ENCODE results near the gene TNIK. TPM values are rescaled to one million over a fixed set of nuclear protein-coding genes. Genes with fewer than 3 reads are reported as not detected.
A peak's percentile ranks its signal among the peaks of the same experiment; 100 is the strongest.

Gene TNIK
- total and polyA plus RNA-seq, 2 experiments from 2014 or later, result 7.4 to 13.8 TPM

- H3K27ac ChIP-seq, result no peak overlapping the region
Measured at GRCh38 chr3:171058058-171058457, 402.1 kb downstream of the TNIK start.

GRCh38 chr3:171057072-171057471, 403.1 kb downstream of the TNIK start:
- Histone ChIP-seq H3K4me1 (ENCODE audit: insufficient read depth) (no peaks in the 10 kb centered on the region), H3K9me2 (replicated peaks; ENCODE audit: insufficient read depth) (no peaks in the 10 kb centered on the region), H3K4me3 (no peak overlapping the region), H3K27me3 (no peaks in the 10 kb centered on the region), H3K27ac (no peak overlapping the region), H4K20me1 (ENCODE audit: insufficient read depth, poor library complexity, severe bottlenecking) (no peaks in the 10 kb centered on the region), H3K79me2 (no peaks in the 10 kb centered on the region), H3K9me3 (ENCODE audit: low read depth) (no peaks in the 10 kb centered on the region), H3K36me3 (replicated peaks; ENCODE audit: insufficient read depth, low read depth) (no peaks in the 10 kb centered on the region), H3K4me2 (no peak overlapping the region), H2AFZ (no peak overlapping the region)
- WGBS (ENCODE audit: low lambda C conversion rate, missing lambda C conversion rate), result 89% methylated on average over 1 of the region's 1 CpG
- TF ChIP-seq EZH2 (IDR thresholded peaks at IDR 0.05; ENCODE audit: borderline replicate concordance), result no peak
- no peak for TF ChIP-seq EZH2phosphoT487 (IDR thresholded peaks at IDR 0.05; ENCODE audit: low read depth, severe bottlenecking, unreplicated experiment)
- no peak for TF ChIP-seq CTCF (IDR thresholded peaks at IDR 0.05; ENCODE audit: poor library complexity)
- no peak for DNase-seq (ENCODE audit: low spot score)

More at GRCh38 chr3:171058058-171058457, 402.1 kb downstream of the TNIK start:
- no peak for DNase-seq (ENCODE audit: low spot score)
- no peak overlapping the region for H3K4me2 ChIP-seq
- no peaks in the 10 kb centered on the region for H3K27me3 ChIP-seq
- H3K9me3 ChIP-seq (ENCODE audit: low read depth), result no peaks in the 10 kb centered on the region
- H2AFZ ChIP-seq, result no peak overlapping the region
- no peaks in the 10 kb centered on the region for H3K9me2 ChIP-seq (replicated peaks; ENCODE audit: insufficient read depth)
- no peak for TF ChIP-seq EZH2phosphoT487 (IDR thresholded peaks at IDR 0.05; ENCODE audit: low read depth, severe bottlenecking, unreplicated experiment)
- no peak for TF ChIP-seq EZH2 (IDR thresholded peaks at IDR 0.05; ENCODE audit: borderline replicate concordance)
- TF ChIP-seq CTCF (IDR thresholded peaks at IDR 0.05; ENCODE audit: poor library complexity), result no peak
- no peaks in the 10 kb centered on the region for H3K36me3 ChIP-seq (replicated peaks; ENCODE audit: insufficient read depth, low read depth)
- 97% methylated on average over 1 of the region's 1 CpG for WGBS (ENCODE audit: low lambda C conversion rate, missing lambda C conversion rate)
- H4K20me1 ChIP-seq (ENCODE audit: insufficient read depth, poor library complexity, severe bottlenecking), result no peaks in the 10 kb centered on the region
- no peaks in the 10 kb centered on the region for H3K79me2 ChIP-seq
- no peaks in the 10 kb centered on the region for H3K4me1 ChIP-seq (ENCODE audit: insufficient read depth)
- no peak overlapping the region for H3K4me3 ChIP-seq

GRCh38 chr3:171056528-171056927, 403.7 kb downstream of the TNIK start:
- no peak for TF ChIP-seq CTCF (IDR thresholded peaks at IDR 0.05; ENCODE audit: poor library complexity)
- TF ChIP-seq EZH2phosphoT487 (IDR thresholded peaks at IDR 0.05; ENCODE audit: low read depth, severe bottlenecking, unreplicated experiment), result no peak
- no peak for TF ChIP-seq EZH2 (IDR thresholded peaks at IDR 0.05; ENCODE audit: borderline replicate concordance)
- DNase-seq (ENCODE audit: low spot score), result no peak
- no peaks in the 10 kb centered on the region for H3K36me3 ChIP-seq (replicated peaks; ENCODE audit: insufficient read depth, low read depth)
- peak overlapping the region; percentile 70 for H3K27ac ChIP-seq
- no peaks in the 10 kb centered on the region for H3K9me3 ChIP-seq (ENCODE audit: low read depth)
- WGBS (ENCODE audit: low lambda C conversion rate, missing lambda C conversion rate), result 89% methylated on average over 5 of the region's 5 CpGs
- no peaks in the 10 kb centered on the region for H3K9me2 ChIP-seq (replicated peaks; ENCODE audit: insufficient read depth)
- H3K4me1 ChIP-seq (ENCODE audit: insufficient read depth), result no peaks in the 10 kb centered on the region
- H3K27me3 ChIP-seq, result no peaks in the 10 kb centered on the region
- no peak overlapping the region for H2AFZ ChIP-seq
- no peak overlapping the region for H3K4me3 ChIP-seq
- H3K4me2 ChIP-seq, result no peak overlapping the region
- H3K79me2 ChIP-seq, result no peaks in the 10 kb centered on the region
- H4K20me1 ChIP-seq (ENCODE audit: insufficient read depth, poor library complexity, severe bottlenecking), result no peaks in the 10 kb centered on the region

Data from hepatocyte (in vitro differentiated cells).